Measurements from ENCODE around the gene LSAMP.

The LSAMP gene

GRCh38 chr3:116445990-116446389 is 703 bp upstream of the LSAMP start:
- Histone ChIP-seq H3K9ac (ENCODE audit: low read length) (no peak overlapping the region), H4K8ac (ENCODE audit: low read length) (no peak overlapping the region), H2BK120ac (ENCODE audit: low read depth, low read length) (no peak overlapping the region), H2AK5ac (ENCODE audit: low read length, severe bottlenecking) (no peak overlapping the region), H3K4me2 (ENCODE audit: low read length, poor library complexity, severe bottlenecking) (peak overlapping the region; percentile 20), H2BK5ac (ENCODE audit: low read depth, low read length, poor library complexity, severe bottlenecking) (no peak overlapping the region), H3K23ac (ENCODE audit: low read length in 2 of 2) (no peak overlapping the region), H3K4me1 (ENCODE audit: control insufficient read depth, insufficient read depth, low read depth, low read length) (peaks cover 3% of the 10 kb centered on the region), H2BK12ac (ENCODE audit: low read length in 2 of 2) (no peak overlapping the region), H3K4me3 (ENCODE audit: insufficient read depth in 1 of 2, low read depth in 1 of 2, low read length in 2 of 2) (peak overlapping the region in 1 of 2 experiments; percentile 27), H3K14ac (ENCODE audit: low read length in 2 of 2) (no peak overlapping the region), H3K79me1 (replicated peaks; ENCODE audit: low read length, poor library complexity, severe bottlenecking) (no peaks in the 10 kb centered on the region), H3K4ac (ENCODE audit: low read depth in 1 of 2, low read length in 2 of 2) (no peak overlapping the region), H3K27me3 (ENCODE audit: control insufficient read depth in 1 of 2, insufficient read depth in 1 of 2, low read length in 2 of 2) (no peaks in the 10 kb centered on the region), H2AFZ (ENCODE audit: low read depth, low read length) (peak overlapping the region; percentile 56), H3K27ac (ENCODE audit: low read length, poor library complexity, severe bottlenecking) (peak overlapping the region; percentile 7), H3K18ac (ENCODE audit: low read depth in 1 of 2, low read length in 2 of 2) (no peak overlapping the region), H2BK15ac (ENCODE audit: low read depth, poor library complexity, severe bottlenecking) (no peak overlapping the region), H4K91ac (ENCODE audit: low read length) (no peak overlapping the region), H3K9me3 (ENCODE audit: control insufficient read depth, low read length) (no peaks in the 10 kb centered on the region), H3K36me3 (ENCODE audit: control insufficient read depth in 1 of 2, insufficient read depth in 2 of 2, low read depth in 1 of 2, low read length in 2 of 2) (no peaks in the 10 kb centered on the region)
- DNase-seq, result peak; percentile 7
- 71% methylated on average over 2 of the region's 2 CpGs for WGBS

GRCh38 chr3:116444819-116445310 is 422 bp downstream of the LSAMP start:
- Histone ChIP-seq H3K9me3 (ENCODE audit: control insufficient read depth, low read length) (no peaks in the 10 kb centered on the region), H3K36me3 (ENCODE audit: control insufficient read depth in 1 of 2, insufficient read depth in 2 of 2, low read depth in 1 of 2, low read length in 2 of 2) (no peaks in the 10 kb centered on the region), H3K4me1 (ENCODE audit: control insufficient read depth, insufficient read depth, low read depth, low read length) (peaks cover 3% of the 10 kb centered on the region), H3K9ac (ENCODE audit: low read length) (peak overlapping the region; percentile 82), H2BK15ac (ENCODE audit: low read depth, poor library complexity, severe bottlenecking) (peak overlapping the region; percentile 57), H3K4me2 (ENCODE audit: low read length, poor library complexity, severe bottlenecking) (peak overlapping the region; percentile 74), H3K27ac (ENCODE audit: low read length, poor library complexity, severe bottlenecking) (peak overlapping the region; percentile 36), H3K4ac (ENCODE audit: low read depth in 1 of 2, low read length in 2 of 2) (peak overlapping the region in 1 of 2 experiments; percentile 1), H3K27me3 (ENCODE audit: control insufficient read depth in 1 of 2, insufficient read depth in 1 of 2, low read length in 2 of 2) (no peaks in the 10 kb centered on the region), H2AK5ac (ENCODE audit: low read length, severe bottlenecking) (no peak overlapping the region), H2BK5ac (ENCODE audit: low read depth, low read length, poor library complexity, severe bottlenecking) (peak overlapping the region; percentile 48), H3K4me3 (ENCODE audit: insufficient read depth in 1 of 2, low read depth in 1 of 2, low read length in 2 of 2) (peak overlapping the region; percentile 73 to 91), H3K14ac (ENCODE audit: low read length in 2 of 2) (peak overlapping the region in 1 of 2 experiments; percentile 29), H2AFZ (ENCODE audit: low read depth, low read length) (peak overlapping the region; percentile 48), H4K91ac (ENCODE audit: low read length) (peak overlapping the region; percentile 95), H2BK120ac (ENCODE audit: low read depth, low read length) (no peak overlapping the region), H3K79me1 (replicated peaks; ENCODE audit: low read length, poor library complexity, severe bottlenecking) (no peaks in the 10 kb centered on the region), H3K23ac (ENCODE audit: low read length in 2 of 2) (peak overlapping the region; percentile 14 to 37), H3K18ac (ENCODE audit: low read depth in 1 of 2, low read length in 2 of 2) (peak overlapping the region; percentile 49 to 61), H2BK12ac (ENCODE audit: low read length in 2 of 2) (peak overlapping the region; percentile 3 to 96), H4K8ac (ENCODE audit: low read length) (peak overlapping the region; percentile 82)
- peak; percentile 54 for DNase-seq
- 0% methylated on average over 24 of the region's 26 CpGs for WGBS

- H2BK120ac ChIP-seq (ENCODE audit: low read depth, low read length), result no peak overlapping the region
- WGBS, result 0% methylated on average over 1 of the region's 2 CpGs
- no peaks in the 10 kb centered on the region for H3K79me1 ChIP-seq (replicated peaks; ENCODE audit: low read length, poor library complexity, severe bottlenecking)
- peak overlapping the region in 1 of 2 experiments; percentile 37 for H3K23ac ChIP-seq (ENCODE audit: low read length in 2 of 2)
- H2BK5ac ChIP-seq (ENCODE audit: low read depth, low read length, poor library complexity, severe bottlenecking), result no peak overlapping the region
- no peaks in the 10 kb centered on the region for H3K27me3 ChIP-seq (ENCODE audit: control insufficient read depth in 1 of 2, insufficient read depth in 1 of 2, low read length in 2 of 2)
- H3K27ac ChIP-seq (ENCODE audit: low read length, poor library complexity, severe bottlenecking), result no peak overlapping the region
- H2AFZ ChIP-seq (ENCODE audit: low read depth, low read length), result peak overlapping the region; percentile 48
- peak overlapping the region; percentile 64 for H4K8ac ChIP-seq (ENCODE audit: low read length)
- H3K4me1 ChIP-seq (ENCODE audit: control insufficient read depth, insufficient read depth, low read depth, low read length), result peaks cover 6% of the 10 kb centered on the region
- DNase-seq, result peak; percentile 33
- H2AK5ac ChIP-seq (ENCODE audit: low read length, severe bottlenecking), result no peak overlapping the region
- H3K36me3 ChIP-seq (ENCODE audit: control insufficient read depth in 1 of 2, insufficient read depth in 2 of 2, low read depth in 1 of 2, low read length in 2 of 2), result no peaks in the 10 kb centered on the region
- H3K4me3 ChIP-seq (ENCODE audit: insufficient read depth in 1 of 2, low read depth in 1 of 2, low read length in 2 of 2), result peak overlapping the region; percentile 73 to 91
- peak overlapping the region; percentile 74 for H3K4me2 ChIP-seq (ENCODE audit: low read length, poor library complexity, severe bottlenecking)
- H2BK12ac ChIP-seq (ENCODE audit: low read length in 2 of 2), result peak overlapping the region; percentile 3 to 96
- peak overlapping the region in 1 of 2 experiments; percentile 29 for H3K14ac ChIP-seq (ENCODE audit: low read length in 2 of 2)
- peak overlapping the region; percentile 28 for H2BK15ac ChIP-seq (ENCODE audit: low read depth, poor library complexity, severe bottlenecking)
- H4K91ac ChIP-seq (ENCODE audit: low read length), result no peak overlapping the region
- H3K9ac ChIP-seq (ENCODE audit: low read length), result peak overlapping the region; percentile 82
- H3K9me3 ChIP-seq (ENCODE audit: control insufficient read depth, low read length), result no peaks in the 10 kb centered on the region
- H3K18ac ChIP-seq (ENCODE audit: low read depth in 1 of 2, low read length in 2 of 2), result peak overlapping the region; percentile 49 to 61
- peak overlapping the region in 1 of 2 experiments; percentile 1 for H3K4ac ChIP-seq (ENCODE audit: low read depth in 1 of 2, low read length in 2 of 2)
These were observed 1.1 kb downstream of the LSAMP start for GRCh38 chr3:116444115-116444747.

DNA sequence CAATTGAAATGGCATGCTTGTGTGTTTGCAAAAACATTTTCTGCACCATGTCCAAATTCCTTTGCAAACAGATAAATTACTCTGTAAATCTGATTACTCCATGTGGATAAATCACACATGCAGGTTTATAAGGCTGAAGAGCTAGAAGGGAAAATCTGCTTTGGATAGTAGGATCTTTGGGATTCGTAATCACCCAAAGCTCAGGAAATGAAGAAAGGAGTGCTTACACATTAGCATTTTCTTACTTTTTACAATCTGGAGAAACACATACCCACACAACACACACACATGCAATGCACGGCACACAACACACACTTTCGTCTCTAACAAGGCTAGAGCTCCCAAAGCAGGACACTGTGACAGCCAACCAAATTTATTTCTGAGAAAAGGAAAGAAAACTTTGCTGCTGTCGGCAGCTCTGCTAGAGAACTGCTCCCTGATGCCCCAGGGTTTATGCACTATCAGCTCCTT is 2.1 kb downstream of the LSAMP start:
- peak overlapping the region; percentile 45 for H2BK120ac ChIP-seq (ENCODE audit: low read depth, low read length)
- peak overlapping the region; percentile 82 for H3K9ac ChIP-seq (ENCODE audit: low read length)
- H3K27me3 ChIP-seq (ENCODE audit: control insufficient read depth in 1 of 2, insufficient read depth in 1 of 2, low read length in 2 of 2), result no peaks in the 10 kb centered on the region
- H3K4ac ChIP-seq (ENCODE audit: low read depth in 1 of 2, low read length in 2 of 2), result no peak overlapping the region
- peak overlapping the region; percentile 26 to 91 for H3K4me3 ChIP-seq (ENCODE audit: insufficient read depth in 1 of 2, low read depth in 1 of 2, low read length in 2 of 2)
- no peak overlapping the region for H2AFZ ChIP-seq (ENCODE audit: low read depth, low read length)
- H2AK5ac ChIP-seq (ENCODE audit: low read length, severe bottlenecking), result no peak overlapping the region
- peak overlapping the region; percentile 70 for H3K27ac ChIP-seq (ENCODE audit: low read length, poor library complexity, severe bottlenecking)
- peak overlapping the region in 1 of 2 experiments; percentile 10 for H3K18ac ChIP-seq (ENCODE audit: low read depth in 1 of 2, low read length in 2 of 2)
- H2BK5ac ChIP-seq (ENCODE audit: low read depth, low read length, poor library complexity, severe bottlenecking), result peak overlapping the region; percentile 46
- no peak overlapping the region for H2BK15ac ChIP-seq (ENCODE audit: low read depth, poor library complexity, severe bottlenecking)
- no peak overlapping the region for H4K91ac ChIP-seq (ENCODE audit: low read length)
- H3K4me1 ChIP-seq (ENCODE audit: control insufficient read depth, insufficient read depth, low read depth, low read length), result peaks cover 6% of the 10 kb centered on the region
- peak overlapping the region; percentile 51 for H4K8ac ChIP-seq (ENCODE audit: low read length)
- peak overlapping the region; percentile 60 for H3K4me2 ChIP-seq (ENCODE audit: low read length, poor library complexity, severe bottlenecking)
- H3K14ac ChIP-seq (ENCODE audit: low read length in 2 of 2), result no peak overlapping the region
- DNase-seq, result peak; percentile 43
- no peak overlapping the region for H2BK12ac ChIP-seq (ENCODE audit: low read length in 2 of 2)
- 1% methylated on average over 3 of the region's 4 CpGs for WGBS
- H3K9me3 ChIP-seq (ENCODE audit: control insufficient read depth, low read length), result no peaks in the 10 kb centered on the region
- peaks cover 2% of the 10 kb centered on the region for H3K79me1 ChIP-seq (replicated peaks; ENCODE audit: low read length, poor library complexity, severe bottlenecking)
- H3K23ac ChIP-seq (ENCODE audit: low read length in 2 of 2), result no peak overlapping the region
- no peaks in the 10 kb centered on the region for H3K36me3 ChIP-seq (ENCODE audit: control insufficient read depth in 1 of 2, insufficient read depth in 2 of 2, low read depth in 1 of 2, low read length in 2 of 2)

Measured in mesenchymal stem cell (in vitro differentiated cells and primary cell).